Measurements from ENCODE around the gene MEIOB. TPM values are rescaled to one million over a fixed set of nuclear protein-coding genes. Genes with fewer than 3 reads are reported as not detected.
"Not testable (repeated sequence)": the region's sequence is repeated elsewhere in the genome, so short reads cannot be mapped to it uniquely, and the experiment has no call there.

Gene MEIOB
- polyA plus RNA-seq (2013, experiment 1 of 2; ENCODE audit: insufficient read length) = 2.1 TPM
- polyA plus RNA-seq (2013, experiment 2 of 2; ENCODE audit: insufficient read length) = 2.5 TPM

GRCh38 chr16:1871974-1872635 lies at the start of gene MEIOB:
Gene MEIOB (minus strand): TSS chr16:1872164. CDS start chr16:1868175, 3,989 bp downstream.
- DNase-seq = peak; percentile 40

GRCh38 chr16:1920727-1921171 lies 48.8 kb upstream of the MEIOB start:
- DNase-seq = no peak

GRCh38 chr16:1920122-1920521 lies 48.2 kb upstream of the MEIOB start:
- DNase-seq = not testable (repeated sequence)

GRCh38 chr16:1919327-1919998 lies 47.5 kb upstream of the MEIOB start:
- DNase-seq = no peak

GRCh38 chr16:1918351-1919326 lies 46.7 kb upstream of the MEIOB start, which contains the start of gene HS3ST6:
Gene HS3ST6 (minus strand): TSS chr16:1918415. CDS start chr16:1918323, 92 bp downstream.
- no peak for DNase-seq

- no peak for DNase-seq
These were observed 45.8 kb upstream of the MEIOB start for GRCh38 chr16:1917665-1918350.

GRCh38 chr16:1917056-1917664 lies 45.2 kb upstream of the MEIOB start:
- DNase-seq = no peak

- DNase-seq = no peak
These were observed 44.7 kb upstream of the MEIOB start for GRCh38 chr16:1916640-1916990.

- DNase-seq = no peak
These were observed 44.0 kb upstream of the MEIOB start for GRCh38 chr16:1915732-1916639.

GRCh38 chr16:1914988-1915387 lies 43.0 kb upstream of the MEIOB start:
- DNase-seq = no peak

GRCh38 chr16:1914084-1914608 lies 42.2 kb upstream of the MEIOB start:
- DNase-seq = no peak

GRCh38 chr16:1913327-1914083 lies 41.5 kb upstream of the MEIOB start:
- no peak for DNase-seq

- no peak for DNase-seq
These were observed 40.2 kb upstream of the MEIOB start for GRCh38 chr16:1912215-1912543.

GRCh38 chr16:1911467-1912214 lies 39.7 kb upstream of the MEIOB start:
- no peak for DNase-seq

GRCh38 chr16:1909561-1910231 lies 37.7 kb upstream of the MEIOB start:
- no peak for DNase-seq

- no peak for DNase-seq
These were observed 37.0 kb upstream of the MEIOB start for GRCh38 chr16:1908983-1909382.

- DNase-seq = no peak
These were observed 36.2 kb upstream of the MEIOB start for GRCh38 chr16:1908184-1908583.

GRCh38 chr16:1907226-1907860 lies 35.4 kb upstream of the MEIOB start:
- no peak for DNase-seq
